HepG2 (cell line): Measurements from ENCODE around the gene PCGF3. TPM values are rescaled to one million over a fixed set of nuclear protein-coding genes. Genes with fewer than 3 reads are reported as not detected.

Source experiments
- AGO2 ChIP-seq: fragments of 200-400 bp; formaldehyde crosslinking; optimal IDR thresholded peaks from 2 replicates; pipeline ENCODE3; 2017; ENCODE audit warnings: mild to moderate bottlenecking, low read depth, low read length, moderate library complexity
- AKAP8 ChIP-seq: sonication (generic); formaldehyde crosslinking; IDR thresholded peaks from 2 replicates; pipeline ENCODE4 v1.5.1; 2020; ENCODE audit warnings: mild to moderate bottlenecking, missing genetic modification reagents
- ARID2 ChIP-seq: sonication (generic); formaldehyde crosslinking; IDR thresholded peaks from 2 replicates; pipeline ENCODE4 v1.8.1; 2022; ENCODE audit warnings: mild to moderate bottlenecking, missing genetic modification reagents, borderline replicate concordance
- GFI1 ChIP-seq: sonication (generic); formaldehyde crosslinking; IDR thresholded peaks from 2 replicates; pipeline ENCODE4 v1.5.0; 2020; ENCODE audit warnings: missing genetic modification reagents, mild to moderate bottlenecking, borderline replicate concordance
- HDAC1 ChIP-seq: sonication (generic); formaldehyde crosslinking; IDR thresholded peaks from 2 replicates; pipeline ENCODE4 v1.5.1; 2020; ENCODE audit warnings: mild to moderate bottlenecking, missing genetic modification reagents
- PATZ1 ChIP-seq: sonication (generic); formaldehyde crosslinking; IDR thresholded peaks from 2 replicates; pipeline ENCODE4 v1.4.0; 2020; ENCODE audit warnings: missing genetic modification reagents
- RAD21 ChIP-seq: fragments of 450-650 bp; formaldehyde crosslinking; IDR thresholded peaks from 2 replicates; pipeline ENCODE4 v1.5.0; 2020; ENCODE audit warnings: mild to moderate bottlenecking
- SMYD3 ChIP-seq: sonication (generic); formaldehyde crosslinking; IDR thresholded peaks from 2 replicates; pipeline ENCODE4 v1.8.1; 2023; ENCODE audit warnings: mild to moderate bottlenecking, missing genetic modification reagents
- SRSF1 ChIP-seq: fragments of 200-400 bp; formaldehyde crosslinking; optimal IDR thresholded peaks from 2 replicates; pipeline ENCODE3; 2017; ENCODE audit warnings: mild to moderate bottlenecking, low read depth, low read length, moderate library complexity
- SSRP1 ChIP-seq: IDR thresholded peaks from 2 replicates; pipeline ENCODE4 v1.6.1; 2016; ENCODE audit warnings: control low read depth
- TMF1 ChIP-seq: sonication (generic); formaldehyde crosslinking; IDR thresholded peaks from 2 replicates; pipeline ENCODE4 v1.8.1; 2022; ENCODE audit warnings: low read depth, missing genetic modification reagents
- ZBTB25 ChIP-seq: IDR thresholded peaks from 2 replicates; pipeline ENCODE4 v1.6.1; 2018; ENCODE audit warnings: missing genetic modification reagents
- ZBTB34 ChIP-seq: sonication (generic); formaldehyde crosslinking; IDR thresholded peaks from 2 replicates; pipeline ENCODE4 v1.8.0; 2022; ENCODE audit warnings: mild to moderate bottlenecking, missing genetic modification reagents
- ZBTB7A ChIP-seq: sonication (generic); formaldehyde crosslinking; IDR thresholded peaks from 2 replicates; pipeline ENCODE4 v1.8.0; 2022; ENCODE audit warnings: mild to moderate bottlenecking, missing genetic modification reagents
- ZGPAT ChIP-seq: IDR thresholded peaks from 2 replicates; pipeline ENCODE4 v1.6.1; 2016; ENCODE audit warnings: mild to moderate bottlenecking
- ZNF260 ChIP-seq: sonication (generic); formaldehyde crosslinking; IDR thresholded peaks from 2 replicates; pipeline ENCODE4 v1.4.0; 2020; ENCODE audit warnings: missing genetic modification reagents, low read depth, mild to moderate bottlenecking, borderline replicate concordance
- ZNF747 ChIP-seq: sonication (generic); formaldehyde crosslinking; IDR thresholded peaks from 2 replicates; pipeline ENCODE4 v1.8.1; 2023; ENCODE audit warnings: missing genetic modification reagents, mild to moderate bottlenecking, borderline replicate concordance
- ZNF761 ChIP-seq: sonication (generic); formaldehyde crosslinking; conservative IDR thresholded peaks from 2 replicates; pipeline ENCODE4 v1.4.0; 2020; ENCODE audit warnings: mild to moderate bottlenecking, missing genetic modification reagents
- ZNF839 ChIP-seq: sonication (generic); formaldehyde crosslinking; IDR thresholded peaks from 2 replicates; pipeline ENCODE4 v1.4.0; 2020; ENCODE audit warnings: missing genetic modification reagents, mild to moderate bottlenecking, borderline replicate concordance
- polyA plus RNA-seq, 8 experiments: library from polyadenylated mRNA; depleted of rRNA in 3 of 8; stranded (reverse) in 7 of 8; unstranded in 1 of 8; fragments of >200 nt; fragmentation: Illumina TruSeq in 4 of 8; extraction: Trizol in 4 of 8; gene quantifications; 2 replicates each; pipeline versions ENCODE4 v1.2.1 to v1.2.3, GENCODE V29; 2011 to 2016; ENCODE audit warnings: low read depth in 4 of 8, missing spikeins in 1 of 8, mixed read lengths in 1 of 8; ENCODE audit not compliant: insufficient read depth in 1 of 8
- total RNA-seq, 5 experiments: library from RNA; depleted of rRNA; stranded (reverse); fragments of >200 nt; fragmentation: Illumina TruSeq; extraction: Trizol; gene quantifications; 2 replicates each; pipeline ENCODE4 v1.2.3, GENCODE V29; 2016; ENCODE audit warnings: low read depth in 1 of 5

The PCGF3 gene
- total and polyA plus RNA-seq, 2 of the 13 experiments (the other 11 are each of a cell fraction or from before 2014, with no cell fraction given), result 28.6 to 66.2 TPM

- no peak for TF ChIP-seq RAD21 (CRISPR knock-in tag)
- peak; percentile 91 for TF ChIP-seq ARID2 (CRISPR knock-in tag)
- TF ChIP-seq ZNF839, result 0 out of 2 replicates have a peak, but pooled peaks have one; percentile 7
- TF ChIP-seq SMYD3 (CRISPR knock-in tag), result 0 out of 2 replicates have a peak, but pooled peaks have one; percentile 30
- TF ChIP-seq SSRP1, result no peak
- no peak for TF ChIP-seq ZBTB25 (CRISPR knock-in tag)
- TF ChIP-seq ZNF761, result no peak
- TF ChIP-seq SRSF1, result no peak
- peak; percentile 28; the same call in 1 of the 2 replicates for TF ChIP-seq PATZ1 (CRISPR knock-in tag)
- 0 out of 2 replicates have a peak, but pooled peaks have one; percentile 9 for TF ChIP-seq AKAP8 (CRISPR knock-in tag)
- TF ChIP-seq ZNF747 (CRISPR knock-in tag), result no peak
- TF ChIP-seq HDAC1 (CRISPR knock-in tag), result 0 out of 2 replicates have a peak, but pooled peaks have one; percentile 15
- peak; percentile 42; the same call in 1 of the 2 replicates for TF ChIP-seq ZGPAT (CRISPR knock-in tag)
- TF ChIP-seq TMF1 (CRISPR knock-in tag), result peak; percentile 70; the same call in 1 of the 2 replicates
- TF ChIP-seq AGO2, result peak; percentile 97
- 0 out of 2 replicates have a peak, but pooled peaks have one; percentile 52 for TF ChIP-seq ZBTB34 (CRISPR knock-in tag)
- TF ChIP-seq GFI1 (CRISPR knock-in tag), result peak; percentile 42; the same call in 1 of the 2 replicates
- TF ChIP-seq ZBTB7A (CRISPR knock-in tag), result 0 out of 2 replicates have a peak, but pooled peaks have one; percentile 16
- TF ChIP-seq ZNF260 (CRISPR knock-in tag), result no peak
- TF ChIP-seq, all 625 proteins: peak for 34
Measured at GRCh38 chr4:780716-781492, 75.3 kb downstream of the PCGF3 start (continued).
